ENCODE results near the gene SSBP3. TPM values are rescaled to one million over a fixed set of nuclear protein-coding genes. Genes with fewer than 3 reads are reported as not detected.
"Not testable (repeated sequence)": the region's sequence is repeated elsewhere in the genome, so short reads cannot be mapped to it uniquely, and the experiment has no call there.

SSBP3 gene
- total RNA-seq (2014; rRNA removed; shearing (Covaris generic)): 15.4 and 19.9 TPM in 2 replicates
- polyA plus RNA-seq (2016; fragmentation: Nextera tagmentation; extraction: Ambion mirVana): 6.2 and 7.1 TPM in 2 replicates

DNA sequence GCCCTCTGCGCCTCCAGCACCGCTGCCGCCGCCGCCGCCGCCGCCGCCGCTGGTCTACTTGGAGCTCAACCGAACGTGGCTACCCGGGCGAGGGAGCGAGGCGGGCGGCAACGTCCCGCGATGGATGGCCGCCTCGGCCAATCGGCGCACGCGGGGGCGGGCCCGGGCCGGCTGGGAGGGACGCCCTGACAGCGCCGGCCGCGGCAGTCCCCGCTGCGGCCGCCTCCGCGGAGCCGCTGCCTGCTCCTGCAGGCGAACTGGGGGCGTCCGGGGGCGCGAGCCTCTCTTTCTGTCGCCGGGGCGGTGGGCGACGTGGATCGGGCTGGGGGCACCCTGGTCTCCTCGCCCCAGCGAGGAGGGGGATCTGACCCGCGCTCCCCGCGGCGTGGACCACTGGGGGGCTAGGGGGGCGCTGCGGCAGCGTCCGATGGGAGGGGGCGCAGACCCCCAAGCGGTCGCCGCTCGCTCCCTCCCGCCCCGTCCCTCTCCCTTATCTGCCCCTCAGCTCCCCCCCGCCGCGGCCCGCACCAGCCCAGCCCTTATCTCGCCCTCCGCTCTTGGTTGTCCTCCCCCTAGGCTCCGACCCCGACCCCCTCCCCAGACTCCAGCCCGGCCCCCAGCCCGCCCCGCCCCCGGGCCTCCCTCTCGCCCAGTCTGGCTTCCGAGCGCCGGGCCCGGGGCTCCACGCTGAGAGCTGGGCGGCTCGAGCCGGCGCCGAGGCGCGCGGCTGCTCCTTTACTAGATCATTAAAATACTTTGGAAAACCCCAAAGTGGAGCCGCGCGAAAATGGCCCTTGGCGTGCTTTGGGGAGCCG, at the start of gene SSBP3:
Gene SSBP3, minus strand, starts transcription at position 56 of the 815 bp plus-strand sequence.
- in situ Hi-C loops (cut with MboI): no loop called here

DNA sequence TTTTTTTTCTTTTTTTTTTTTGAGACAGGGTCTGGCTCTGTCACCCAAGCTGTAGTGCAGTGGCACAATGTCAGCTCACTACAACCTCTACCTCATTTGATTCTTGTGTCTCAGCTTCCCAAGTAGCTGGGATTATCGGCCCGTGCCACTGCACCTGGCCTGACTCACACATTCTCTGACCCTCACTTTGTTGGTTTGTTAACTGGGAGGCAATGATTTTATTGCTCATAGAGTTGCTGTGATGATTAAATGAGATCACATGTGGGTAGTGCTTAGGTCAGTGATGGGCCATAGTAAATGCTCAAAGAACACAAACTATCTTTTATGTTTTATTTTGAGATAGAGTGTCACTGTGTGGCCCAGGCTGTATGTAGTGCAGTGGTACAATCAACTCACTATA, 47.3 kb upstream of the SSBP3 start:
- H3K4me2 ChIP-seq (ENCODE audit: unreplicated experiment): no peak overlapping the region
- H3K79me2 ChIP-seq (ENCODE audit: insufficient read depth): no peaks in the 10 kb centered on the region
- H3K27me3 ChIP-seq (replicated peaks; ENCODE audit: insufficient read depth): no peaks in the 10 kb centered on the region
- no peaks in the 10 kb centered on the region for H3K9me2 ChIP-seq (ENCODE audit: insufficient read depth)
- H3K9me3 ChIP-seq (ENCODE audit: low read depth): no peaks in the 10 kb centered on the region
- H4K20me1 ChIP-seq (ENCODE audit: insufficient read depth): no peaks in the 10 kb centered on the region
- no peaks in the 10 kb centered on the region for H3K36me3 ChIP-seq (ENCODE audit: low read depth)
- no peak overlapping the region for H3K4me3 ChIP-seq
- in situ Hi-C loops (cut with MboI): no loop called here
- DNase-seq: no peak
- 65 to 75% methylated on average over 2 of the region's 2 CpGs for WGBS, 2 experiments (ENCODE audit: low coverage in 1 of 2, low lambda C conversion rate in 2 of 2, missing lambda C conversion rate in 2 of 2)
- H3F3A ChIP-seq (ENCODE audit: insufficient read depth): no peaks in the 10 kb centered on the region
- H3K27ac ChIP-seq: no peak overlapping the region
- no peak overlapping the region for H2AFZ ChIP-seq
- TF ChIP-seq EZH2 (IDR thresholded peaks at IDR 0.05; ENCODE audit: insufficient read depth, poor library complexity, severe bottlenecking) (no peak), EZH2phosphoT487 (IDR thresholded peaks at IDR 0.05; ENCODE audit: insufficient read depth, low read depth) (no peak)
- H3K4me1 ChIP-seq (ENCODE audit: insufficient read depth): no peaks in the 10 kb centered on the region
- H3K9ac ChIP-seq: no peak overlapping the region

More for the DNA sequence above, at the start of gene SSBP3:
- peak; percentile 97 for DNase-seq
- Histone ChIP-seq H3K36me3 (ENCODE audit: low read depth) (no peaks in the 10 kb centered on the region), H3K27me3 (replicated peaks; ENCODE audit: insufficient read depth) (no peaks in the 10 kb centered on the region), H4K20me1 (ENCODE audit: insufficient read depth) (no peaks in the 10 kb centered on the region), H3K79me2 (ENCODE audit: insufficient read depth) (peaks cover 39% of the 10 kb centered on the region), H3K4me1 (ENCODE audit: insufficient read depth) (peaks cover 35% of the 10 kb centered on the region), H3K4me2 (ENCODE audit: unreplicated experiment) (peak within 1 kb of the TSS; percentile 97), H3K9me2 (ENCODE audit: insufficient read depth) (no peaks in the 10 kb centered on the region), H3F3A (ENCODE audit: insufficient read depth) (peaks cover 17% of the 10 kb centered on the region), H3K4me3 (peak within 1 kb of the TSS; percentile 77), H3K9me3 (ENCODE audit: low read depth) (no peaks in the 10 kb centered on the region), H3K9ac (peak within 1 kb of the TSS; percentile 81), H3K27ac (peak within 1 kb of the TSS; percentile 90), H2AFZ (peak within 1 kb of the TSS; percentile 88)
- TF ChIP-seq EZH2 (IDR thresholded peaks at IDR 0.05; ENCODE audit: insufficient read depth, poor library complexity, severe bottlenecking) (no peak), EZH2phosphoT487 (IDR thresholded peaks at IDR 0.05; ENCODE audit: insufficient read depth, low read depth) (no peak)
- 1% methylated on average over 38 to 67 of the region's 100 CpGs for WGBS, 2 experiments (ENCODE audit: low coverage in 1 of 2, low lambda C conversion rate in 2 of 2, missing lambda C conversion rate in 2 of 2)

- Histone ChIP-seq H4K20me1 (ENCODE audit: insufficient read depth) (no peaks in the 10 kb centered on the region), H3K36me3 (ENCODE audit: low read depth) (no peaks in the 10 kb centered on the region), H3K27me3 (replicated peaks; ENCODE audit: insufficient read depth) (peaks cover under 1% of the 10 kb centered on the region; the same call in 1 of the 2 replicates), H3K4me2 (ENCODE audit: unreplicated experiment) (no peak overlapping the region), H2AFZ (no peak overlapping the region), H3K4me1 (ENCODE audit: insufficient read depth) (no peaks in the 10 kb centered on the region), H3K9me3 (ENCODE audit: low read depth) (no peaks in the 10 kb centered on the region), H3K79me2 (ENCODE audit: insufficient read depth) (no peaks in the 10 kb centered on the region), H3K27ac (no peak overlapping the region), H3F3A (ENCODE audit: insufficient read depth) (no peaks in the 10 kb centered on the region), H3K9me2 (ENCODE audit: insufficient read depth) (no peaks in the 10 kb centered on the region), H3K4me3 (no peak overlapping the region), H3K9ac (no peak overlapping the region)
- DNase-seq: no peak
- WGBS, 2 experiments (ENCODE audit: low coverage in 1 of 2, low lambda C conversion rate in 2 of 2, missing lambda C conversion rate in 2 of 2): 76 to 85% methylated on average over 3 of the region's 3 CpGs
- TF ChIP-seq EZH2phosphoT487 (IDR thresholded peaks at IDR 0.05; ENCODE audit: insufficient read depth, low read depth) (no peak), EZH2 (IDR thresholded peaks at IDR 0.05; ENCODE audit: insufficient read depth, poor library complexity, severe bottlenecking) (no peak)
- in situ Hi-C loops (cut with MboI): no loop called here
Measured at GRCh38 chr1:54453022-54453421, 46.8 kb upstream of the SSBP3 start.

GRCh38 chr1:54449431-54449830, 43.2 kb upstream of the SSBP3 start:
- in situ Hi-C loops (cut with MboI); DNase-seq: not testable (repeated sequence)

GRCh38 chr1:54448801-54449200, 42.6 kb upstream of the SSBP3 start:
- H3K4me2 ChIP-seq (ENCODE audit: unreplicated experiment); DNase-seq; H3K79me2 ChIP-seq (ENCODE audit: insufficient read depth); H3K9me3 ChIP-seq (ENCODE audit: low read depth); H3K4me3 ChIP-seq; H3K9ac ChIP-seq; in situ Hi-C loops (cut with MboI); H3K4me1 ChIP-seq (ENCODE audit: insufficient read depth); H3K36me3 ChIP-seq (ENCODE audit: low read depth); H4K20me1 ChIP-seq (ENCODE audit: insufficient read depth); H2AFZ ChIP-seq; H3F3A ChIP-seq (ENCODE audit: insufficient read depth); H3K9me2 ChIP-seq (ENCODE audit: insufficient read depth); H3K27me3 ChIP-seq (replicated peaks; ENCODE audit: insufficient read depth); H3K27ac ChIP-seq: not testable (repeated sequence)
- WGBS, 2 experiments (ENCODE audit: low coverage in 1 of 2, low lambda C conversion rate in 2 of 2, missing lambda C conversion rate in 2 of 2): 87 to 88% methylated on average over 8 of the region's 8 CpGs

More at GRCh38 chr1:54449431-54449830, 43.2 kb upstream of the SSBP3 start:
- H4K20me1 ChIP-seq (ENCODE audit: insufficient read depth); H3K79me2 ChIP-seq (ENCODE audit: insufficient read depth); H3K9me3 ChIP-seq (ENCODE audit: low read depth); H3K4me1 ChIP-seq (ENCODE audit: insufficient read depth); H3K27ac ChIP-seq; H3K4me3 ChIP-seq; H3K27me3 ChIP-seq (replicated peaks; ENCODE audit: insufficient read depth); H3K4me2 ChIP-seq (ENCODE audit: unreplicated experiment); H3K9ac ChIP-seq; H3K36me3 ChIP-seq (ENCODE audit: low read depth); H3K9me2 ChIP-seq (ENCODE audit: insufficient read depth); H3F3A ChIP-seq (ENCODE audit: insufficient read depth); H2AFZ ChIP-seq: not testable (repeated sequence)
- WGBS, 2 experiments (ENCODE audit: low coverage in 1 of 2, low lambda C conversion rate in 2 of 2, missing lambda C conversion rate in 2 of 2): 57 to 62% methylated on average over 4 of the region's 4 CpGs

GRCh38 chr1:54447081-54447480, 40.9 kb upstream of the SSBP3 start:
- H4K20me1 ChIP-seq (ENCODE audit: insufficient read depth); H3K36me3 ChIP-seq (ENCODE audit: low read depth); H3K4me3 ChIP-seq; H3K4me2 ChIP-seq (ENCODE audit: unreplicated experiment); H3K27me3 ChIP-seq (replicated peaks; ENCODE audit: insufficient read depth); H3K79me2 ChIP-seq (ENCODE audit: insufficient read depth); H3K9ac ChIP-seq; DNase-seq; H3K9me2 ChIP-seq (ENCODE audit: insufficient read depth); H3K27ac ChIP-seq; H2AFZ ChIP-seq; H3F3A ChIP-seq (ENCODE audit: insufficient read depth); H3K9me3 ChIP-seq (ENCODE audit: low read depth); in situ Hi-C loops (cut with MboI); H3K4me1 ChIP-seq (ENCODE audit: insufficient read depth): not testable (repeated sequence)
- WGBS, 2 experiments (ENCODE audit: low coverage in 1 of 2, low lambda C conversion rate in 2 of 2, missing lambda C conversion rate in 2 of 2): 61 to 68% methylated on average over 2 of the region's 2 CpGs
